ENCODE results near the gene HSD17B11. TPM values are rescaled to one million over a fixed set of nuclear protein-coding genes. Genes with fewer than 3 reads are reported as not detected.

The HSD17B11 gene
- total RNA-seq, 4 donors from 2014 or later, result 87.6 to 171 (median 97.9) TPM

DNA sequence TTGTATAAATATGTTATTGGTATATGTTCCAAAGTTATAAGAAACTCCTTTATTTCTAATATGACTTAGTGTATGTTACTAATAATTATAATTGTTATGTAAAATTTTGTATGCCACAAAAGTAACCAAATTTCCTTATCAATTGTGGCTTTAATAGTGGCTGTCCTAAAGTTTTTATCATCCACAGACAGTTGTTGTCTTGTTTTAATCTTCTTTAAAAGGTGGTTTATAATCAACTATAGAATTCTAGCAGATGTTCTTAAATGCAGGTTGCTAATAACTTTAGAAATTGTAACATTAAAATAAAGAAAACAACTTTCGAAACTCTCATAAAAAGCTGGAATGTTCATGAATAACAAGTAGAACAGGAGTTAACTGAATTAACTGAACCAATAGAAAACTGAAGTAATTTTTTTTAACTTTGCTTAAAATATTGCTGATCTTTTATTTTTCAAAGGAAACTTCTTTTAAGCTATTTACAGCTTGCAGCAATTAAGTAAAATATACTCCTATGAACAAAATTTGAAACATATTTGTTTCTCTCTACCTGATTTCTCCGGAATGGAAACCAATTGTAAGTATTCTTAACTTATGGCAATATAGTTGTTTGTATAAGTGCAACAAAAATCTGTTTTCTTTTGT, 24.3 kb downstream of the HSD17B11 start:
- no peak for ATAC-seq (ENCODE audit: low FRiP score)
- DNase-seq (ENCODE audit: low spot score), result no peak
- TF ChIP-seq, protein P1, sequence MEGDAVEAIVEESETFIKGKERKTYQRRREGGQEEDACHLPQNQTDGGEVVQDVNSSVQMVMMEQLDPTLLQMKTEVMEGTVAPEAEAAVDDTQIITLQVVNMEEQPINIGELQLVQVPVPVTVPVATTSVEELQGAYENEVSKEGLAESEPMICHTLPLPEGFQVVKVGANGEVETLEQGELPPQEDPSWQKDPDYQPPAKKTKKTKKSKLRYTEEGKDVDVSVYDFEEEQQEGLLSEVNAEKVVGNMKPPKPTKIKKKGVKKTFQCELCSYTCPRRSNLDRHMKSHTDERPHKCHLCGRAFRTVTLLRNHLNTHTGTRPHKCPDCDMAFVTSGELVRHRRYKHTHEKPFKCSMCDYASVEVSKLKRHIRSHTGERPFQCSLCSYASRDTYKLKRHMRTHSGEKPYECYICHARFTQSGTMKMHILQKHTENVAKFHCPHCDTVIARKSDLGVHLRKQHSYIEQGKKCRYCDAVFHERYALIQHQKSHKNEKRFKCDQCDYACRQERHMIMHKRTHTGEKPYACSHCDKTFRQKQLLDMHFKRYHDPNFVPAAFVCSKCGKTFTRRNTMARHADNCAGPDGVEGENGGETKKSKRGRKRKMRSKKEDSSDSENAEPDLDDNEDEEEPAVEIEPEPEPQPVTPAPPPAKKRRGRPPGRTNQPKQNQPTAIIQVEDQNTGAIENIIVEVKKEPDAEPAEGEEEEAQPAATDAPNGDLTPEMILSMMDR (IDR thresholded peaks at IDR 0.05), result no peak

DNA sequence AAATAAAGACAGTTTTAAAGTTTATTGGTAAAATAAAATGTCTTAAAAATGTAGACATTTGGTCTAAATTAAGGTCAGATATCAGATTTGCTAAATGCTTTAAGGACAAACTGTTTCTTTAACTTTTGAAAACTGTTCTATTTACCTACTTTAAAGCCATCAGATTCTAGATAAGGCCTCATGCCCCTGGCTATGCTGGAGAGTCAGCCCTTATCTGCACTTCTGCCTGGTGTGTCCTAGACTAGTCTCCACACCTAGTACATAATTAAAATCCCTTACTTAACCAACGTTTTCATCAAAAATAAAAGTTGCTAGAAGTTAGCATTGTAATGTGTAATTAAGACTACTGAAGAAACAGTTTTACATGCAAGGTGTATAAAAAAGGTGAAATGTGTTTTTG, 25.6 kb downstream of the HSD17B11 start:
- ATAC-seq (ENCODE audit: low FRiP score) (no peak), DNase-seq (ENCODE audit: low spot score) (no peak)
- TF ChIP-seq, protein P1 (IDR thresholded peaks at IDR 0.05), result no peak

DNA sequence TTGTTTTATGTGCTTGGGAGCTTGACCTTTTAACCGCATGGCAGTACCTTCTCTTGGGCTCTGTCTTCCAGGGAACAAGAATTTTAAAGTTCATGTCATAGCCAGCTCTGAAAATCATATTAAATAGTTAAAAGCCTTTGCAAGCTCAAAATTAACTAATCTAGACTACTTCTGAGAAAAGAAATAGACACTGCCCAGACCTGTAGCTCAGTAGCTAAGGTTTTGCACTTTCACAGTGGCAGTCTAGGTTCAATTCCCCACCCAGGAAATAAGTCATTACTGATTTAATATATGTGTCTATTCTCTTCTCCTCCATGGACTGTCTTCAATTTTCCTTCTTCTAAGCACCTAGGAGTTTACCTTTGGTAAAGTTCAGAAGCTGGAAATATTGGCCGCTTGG, 27.4 kb downstream of the HSD17B11 start:
- TF ChIP-seq, protein P1 (IDR thresholded peaks at IDR 0.05), result no peak
- ATAC-seq (ENCODE audit: low FRiP score), result no peak
- no peak for DNase-seq (ENCODE audit: low spot score)

DNA sequence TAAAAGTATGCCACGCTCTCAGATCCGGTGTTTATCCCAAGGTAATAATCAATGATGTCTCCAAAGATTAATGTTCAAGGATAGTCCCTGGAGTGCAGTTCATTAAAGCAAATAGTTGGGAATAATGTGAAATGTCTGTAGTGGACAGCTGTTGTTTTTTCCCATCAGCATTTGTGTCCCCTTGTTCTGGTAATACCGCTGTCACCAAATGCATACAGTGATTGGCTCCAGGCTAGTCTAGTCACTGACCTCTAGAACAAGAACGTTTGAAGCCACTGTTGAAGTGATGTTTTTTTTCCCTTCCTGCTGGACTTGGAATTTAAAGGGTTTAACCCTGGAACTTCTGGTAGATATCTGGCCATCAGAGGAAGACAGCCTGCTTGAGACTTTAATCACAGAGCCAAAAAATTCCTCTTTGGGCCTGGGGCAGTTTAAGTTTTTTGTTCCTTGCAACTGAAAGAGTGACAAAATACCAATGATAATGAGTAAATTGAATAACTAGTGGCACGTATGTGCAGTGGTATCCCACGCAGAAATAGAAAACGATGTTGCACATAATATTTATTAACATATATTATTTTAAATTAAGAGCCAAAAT, 30.6 kb downstream of the HSD17B11 start:
- ATAC-seq (ENCODE audit: low FRiP score), result no peak
- TF ChIP-seq, protein P1 (IDR thresholded peaks at IDR 0.05), result no peak
- DNase-seq (ENCODE audit: low spot score), result no peak

DNA sequence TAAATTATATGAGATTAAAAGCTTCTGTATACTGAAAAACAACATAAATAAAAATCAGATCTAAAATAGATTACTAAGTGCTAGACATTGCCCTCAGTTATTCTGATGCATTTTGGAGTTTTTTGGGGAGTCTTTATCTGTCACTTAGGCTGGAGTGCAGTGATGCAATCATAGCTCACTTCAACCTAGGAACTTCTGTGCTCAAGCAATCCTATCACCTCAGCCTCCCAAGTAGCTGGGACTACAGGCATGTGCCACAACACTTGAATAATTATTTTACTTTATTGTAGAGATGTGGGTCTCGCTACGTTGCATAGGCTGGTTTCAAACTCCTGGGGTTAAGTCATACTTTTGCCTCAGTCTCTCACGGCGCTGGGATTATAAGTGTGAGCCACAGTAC, 31.7 kb downstream of the HSD17B11 start:
- no peak for ATAC-seq (ENCODE audit: low FRiP score)
- TF ChIP-seq, protein P1 (IDR thresholded peaks at IDR 0.05), result no peak
- no peak for DNase-seq (ENCODE audit: low spot score)

DNA sequence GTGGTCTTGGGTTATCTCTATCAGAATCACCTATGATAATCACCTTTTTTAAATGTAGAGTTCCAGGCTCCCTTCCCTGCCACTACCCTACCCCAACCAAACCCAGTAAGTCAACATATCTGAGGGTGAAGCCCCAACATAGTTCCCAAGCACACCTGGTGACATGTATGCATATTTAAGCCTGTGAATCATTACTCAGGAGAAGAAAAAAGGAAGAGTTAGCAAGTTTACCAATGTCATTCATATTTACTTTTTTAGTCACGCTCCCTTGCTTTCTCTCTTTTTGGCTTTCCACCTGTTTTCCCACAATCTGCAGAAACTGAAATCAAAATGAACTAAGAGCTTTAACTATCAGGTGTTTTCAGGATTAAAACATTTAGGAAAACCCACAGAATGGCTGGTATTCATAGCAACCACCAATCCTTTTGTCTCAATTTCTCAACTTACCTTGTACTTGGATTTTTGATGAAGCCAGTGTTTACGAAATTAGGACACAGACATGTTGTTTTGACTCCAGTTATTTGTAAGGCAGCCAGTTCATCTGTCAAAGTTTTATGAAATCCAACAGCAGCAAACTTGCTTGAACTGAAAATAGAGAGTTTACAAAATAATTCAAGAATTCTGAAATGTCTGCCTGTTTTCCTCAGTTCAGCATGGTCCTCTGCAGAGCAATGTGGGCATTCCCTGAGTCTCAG, 34.0 kb downstream of the HSD17B11 start:
- DNase-seq (ENCODE audit: low spot score) (no peak), ATAC-seq (ENCODE audit: low FRiP score) (peak; percentile 43)
- TF ChIP-seq, protein P1 (IDR thresholded peaks at IDR 0.05), result no peak

Measured in omental fat pad (tissue), 4 donors.